Esophagus squamous epithelium (tissue), 4 donors: ENCODE measurements around the gene FAS.

Experiments used
- CTCF ChIP-seq, 6 experiments: fragments of 450-650 bp in 4 of 6; fragments of 200-600 bp in 2 of 6; sonication (generic) in 2 of 6; IDR thresholded peaks; one replicate each; pipeline ENCODE4 v1.5.1; 2016 to 2019; ENCODE audit warnings: antibody characterized with exemption in 6 of 6, mild to moderate bottlenecking in 4 of 6, moderate library complexity in 4 of 6
- POLR2A ChIP-seq, 4 donors: fragments of 450-650 bp; IDR thresholded peaks; one replicate each; pipeline ENCODE4 v1.6.1; 2017; ENCODE audit warnings: antibody characterized with exemption in 4 of 4, mild to moderate bottlenecking in 4 of 4, moderate library complexity in 3 of 4

GRCh38 chr10:88944813-88945212, 45.8 kb upstream of the FAS start:
- TF ChIP-seq CTCF (IDR thresholded peaks at IDR 0.05) (no peak), POLR2A (IDR thresholded peaks at IDR 0.05) (no peak)
